SK-N-DZ (cell line): ENCODE results near the gene SRD5A1.

ENCODE experiments used
- DNase-seq: peaks from one replicate; pipeline ENCODE4 v3.0.0-alpha.2; 2015; ENCODE audit warnings: low spot score

The SRD5A1 gene

GRCh38 chr5:6712577-6713273 is 79.5 kb downstream of the SRD5A1 start:
- DNase-seq, result peak; percentile 97

- DNase-seq, result no peak
These were observed 80.3 kb downstream of the SRD5A1 start, which contains the start of gene TENT4A for GRCh38 chr5:6713274-6714225. TENT4A (plus strand) TSS chr5:6713432; CDS start chr5:6713984, 552 bp downstream.

DNA sequence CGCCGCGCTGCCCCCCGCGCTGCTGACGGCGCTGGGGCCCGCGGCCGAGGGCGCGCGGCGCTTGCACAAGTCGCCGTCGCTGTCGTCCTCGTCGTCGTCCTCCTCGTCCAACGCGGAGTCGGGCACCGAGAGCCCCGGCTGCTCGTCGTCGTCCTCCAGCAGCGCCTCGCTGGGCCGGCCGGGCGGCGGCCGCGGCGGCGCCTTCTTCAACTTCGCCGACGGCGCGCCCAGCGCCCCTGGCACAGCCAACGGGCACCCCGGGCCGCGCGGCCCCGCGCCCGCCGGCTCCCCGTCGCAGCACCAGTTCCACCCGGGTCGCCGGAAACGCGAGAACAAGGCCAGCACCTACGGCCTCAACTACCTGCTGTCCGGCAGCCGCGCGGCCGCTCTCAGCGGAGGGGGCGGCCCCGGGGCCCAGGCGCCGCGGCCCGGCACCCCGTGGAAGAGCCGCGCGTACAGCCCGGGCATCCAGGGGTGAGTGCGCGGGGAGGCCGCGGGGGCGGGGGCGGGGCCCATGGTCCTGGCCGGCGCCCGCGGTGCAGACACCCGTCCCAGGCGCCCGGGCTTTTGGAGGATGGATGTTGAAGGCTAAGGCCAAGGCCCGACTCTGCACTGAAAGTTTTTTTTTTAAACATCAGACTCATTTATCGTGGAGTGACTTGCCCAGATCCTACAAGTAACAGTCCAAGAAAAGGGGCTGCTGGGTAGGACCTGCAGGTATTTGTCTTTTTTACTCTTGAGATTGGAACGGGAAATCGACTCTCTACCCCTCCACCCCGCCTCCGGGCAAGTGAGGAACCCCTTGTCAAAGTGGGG is 81.2 kb downstream of the SRD5A1 start:
- DNase-seq, result no peak

DNA sequence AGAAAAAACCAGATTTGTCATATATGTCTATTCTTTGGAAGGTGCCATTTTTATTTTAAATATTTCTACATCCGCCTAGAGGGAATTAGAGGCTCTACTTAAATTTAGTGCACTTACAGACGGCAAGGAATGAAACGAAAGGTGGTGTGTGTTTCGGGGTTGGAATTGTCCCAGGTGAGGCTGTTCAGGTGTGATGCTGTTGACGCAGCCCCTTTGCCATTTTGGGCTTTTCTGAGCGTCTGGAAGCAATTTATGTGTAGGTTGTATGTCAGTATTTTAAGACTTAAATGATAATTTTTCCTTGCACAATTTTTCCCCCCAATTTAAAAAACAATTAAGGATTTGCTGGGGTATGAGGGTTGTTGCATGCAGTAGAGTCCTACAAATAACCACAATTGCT is 82.0 kb downstream of the SRD5A1 start:
- DNase-seq, result no peak

GRCh38 chr5:6715758-6716628 is 82.8 kb downstream of the SRD5A1 start:
- no peak for DNase-seq

DNA sequence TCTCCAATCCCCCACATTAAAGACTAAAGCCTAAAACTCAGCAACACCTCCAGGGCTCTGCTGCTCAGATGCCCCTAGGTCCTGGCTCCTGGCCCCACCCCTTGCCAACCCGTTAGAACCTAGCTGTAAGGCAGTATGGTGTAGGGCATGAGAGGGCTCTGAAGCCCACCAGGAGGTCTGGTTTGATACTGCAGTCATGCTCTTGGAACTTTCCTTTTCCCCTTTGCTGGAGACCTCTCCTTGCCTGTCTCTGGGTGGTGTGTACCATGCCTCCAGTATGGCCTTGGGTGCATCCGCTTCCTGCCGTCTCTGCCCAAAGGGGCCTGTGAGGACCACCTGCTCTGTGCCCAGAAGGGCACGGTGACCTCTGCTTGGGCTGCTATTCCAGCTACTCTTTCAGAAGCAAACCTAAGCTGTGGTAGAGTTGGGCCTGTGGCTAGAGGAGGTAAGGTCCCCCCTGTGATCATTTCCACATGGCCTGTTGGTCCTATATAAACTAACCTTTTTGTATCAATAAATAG is 83.4 kb downstream of the SRD5A1 start:
- no peak for DNase-seq

GRCh38 chr5:6717247-6717646 is 84.0 kb downstream of the SRD5A1 start:
- DNase-seq, result no peak

DNA sequence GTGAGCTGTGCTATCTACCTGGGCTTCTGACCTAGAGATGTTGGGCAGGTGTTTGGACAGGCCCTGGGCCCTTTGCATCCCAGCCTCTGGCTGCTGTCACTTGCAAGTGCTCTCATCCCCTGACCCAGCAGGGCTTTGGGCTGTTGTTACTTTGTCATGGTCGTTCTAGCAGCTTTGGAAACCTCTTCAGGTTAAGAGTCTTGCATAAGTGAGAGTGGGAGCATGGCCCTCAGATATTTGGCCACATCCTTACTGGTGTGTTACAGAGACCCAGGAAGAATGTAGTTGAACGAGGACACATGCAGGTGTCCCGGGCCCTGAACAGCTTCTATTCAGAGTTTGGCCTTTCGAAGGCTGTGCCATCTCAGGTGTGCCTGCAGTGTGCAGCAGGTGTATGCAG is 84.4 kb downstream of the SRD5A1 start:
- DNase-seq, result no peak

DNA sequence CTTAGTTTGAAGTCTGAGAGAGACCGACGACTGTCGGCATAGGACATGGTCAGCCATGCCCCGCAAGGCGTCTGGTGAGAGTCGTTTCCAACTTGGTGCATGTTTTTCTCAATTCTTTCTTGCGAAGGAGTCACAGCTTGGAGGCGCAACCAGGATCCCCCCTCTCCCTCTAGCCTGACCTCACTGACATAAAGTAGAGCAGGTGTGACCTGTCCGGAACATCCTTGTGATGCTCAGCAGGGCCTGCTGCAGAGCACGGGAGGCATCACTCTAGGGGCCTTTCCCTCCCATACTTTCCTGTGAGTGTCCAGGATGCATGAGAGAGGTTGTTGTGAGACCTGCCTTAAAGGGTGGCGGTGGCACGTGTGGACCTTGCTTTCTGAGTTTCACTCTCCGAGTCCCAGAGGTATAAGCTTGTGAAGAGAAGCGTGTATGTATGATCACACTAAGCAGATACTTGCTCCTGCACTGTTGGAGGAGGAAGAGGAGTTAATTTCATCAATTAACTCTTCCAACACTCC is 85.0 kb downstream of the SRD5A1 start:
- DNase-seq, result no peak

- DNase-seq, result no peak
These were observed 85.5 kb downstream of the SRD5A1 start for GRCh38 chr5:6718718-6719117.

DNA sequence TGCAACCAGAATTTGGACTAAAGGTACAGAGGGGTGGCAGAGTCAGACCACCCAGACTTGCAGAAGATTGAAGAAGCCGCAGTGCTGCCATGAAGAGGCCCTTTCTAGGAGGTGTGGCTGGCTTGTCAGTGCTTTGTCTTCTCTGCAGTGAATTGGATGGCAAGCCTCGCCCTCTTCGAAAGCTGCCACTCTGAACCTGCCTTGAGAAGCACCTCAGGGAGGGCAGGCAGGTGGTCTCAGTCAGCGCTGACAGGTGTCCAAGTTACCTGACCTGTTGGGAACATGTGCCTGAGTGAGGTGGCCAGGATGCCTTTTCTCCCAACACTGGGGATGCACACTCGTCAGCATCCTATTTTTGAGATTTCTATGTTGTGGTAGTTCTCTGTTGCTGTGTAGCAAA is 86.2 kb downstream of the SRD5A1 start:
- no peak for DNase-seq

- DNase-seq, result no peak
These were observed 86.8 kb downstream of the SRD5A1 start for GRCh38 chr5:6719896-6720560.

GRCh38 chr5:6720561-6720921 is 87.3 kb downstream of the SRD5A1 start:
- DNase-seq, result no peak

- DNase-seq, result no peak
These were observed 88.2 kb downstream of the SRD5A1 start for GRCh38 chr5:6721442-6721841.

- DNase-seq, result no peak
These were observed 88.8 kb downstream of the SRD5A1 start for GRCh38 chr5:6722015-6722414.

- no peak for DNase-seq
These were observed 90.0 kb downstream of the SRD5A1 start for GRCh38 chr5:6723122-6723815.

- DNase-seq, result no peak
These were observed 90.6 kb downstream of the SRD5A1 start for GRCh38 chr5:6723816-6724300.
